ENCODE measurements around the gene CCDC106.

Gene CCDC106

GRCh38 chr19:55684946-55685681 is 37.1 kb downstream of the CCDC106 start:
- no peak for DNase-seq (ENCODE audit: low read depth)

- DNase-seq (ENCODE audit: low read depth), result no peak
These were observed 37.8 kb downstream of the CCDC106 start for GRCh38 chr19:55685776-55686175.

GRCh38 chr19:55686311-55687050 is 38.5 kb downstream of the CCDC106 start:
- no peak for DNase-seq (ENCODE audit: low read depth)

- DNase-seq (ENCODE audit: low read depth), result no peak
These were observed 39.5 kb downstream of the CCDC106 start for GRCh38 chr19:55687281-55688201.

GRCh38 chr19:55688422-55689218 is 40.6 kb downstream of the CCDC106 start:
- DNase-seq (ENCODE audit: low read depth), result no peak

GRCh38 chr19:55689411-55690108 is 41.5 kb downstream of the CCDC106 start:
- no peak for DNase-seq (ENCODE audit: low read depth)

- no peak for DNase-seq (ENCODE audit: low read depth)
These were observed 42.2 kb downstream of the CCDC106 start for GRCh38 chr19:55690109-55690768.

- DNase-seq (ENCODE audit: low read depth), result no peak
These were observed 42.9 kb downstream of the CCDC106 start for GRCh38 chr19:55690769-55691545.

- no peak for DNase-seq (ENCODE audit: low read depth)
These were observed 43.8 kb downstream of the CCDC106 start for GRCh38 chr19:55691561-55692481.

- no peak for DNase-seq (ENCODE audit: low read depth)
These were observed 44.7 kb downstream of the CCDC106 start for GRCh38 chr19:55692681-55693081.

- DNase-seq (ENCODE audit: low read depth), result no peak
These were observed 45.4 kb downstream of the CCDC106 start for GRCh38 chr19:55693336-55693974.

GRCh38 chr19:55694241-55694655 is 46.2 kb downstream of the CCDC106 start:
- DNase-seq (ENCODE audit: low read depth), result no peak

GRCh38 chr19:55694656-55695491 is 46.9 kb downstream of the CCDC106 start:
- DNase-seq (ENCODE audit: low read depth), result no peak

- no peak for DNase-seq (ENCODE audit: low read depth)
These were observed 47.7 kb downstream of the CCDC106 start for GRCh38 chr19:55695511-55696290.

- no peak for DNase-seq (ENCODE audit: low read depth)
These were observed 48.5 kb downstream of the CCDC106 start for GRCh38 chr19:55696301-55697068.

- DNase-seq (ENCODE audit: low read depth), result no peak
These were observed 49.0 kb downstream of the CCDC106 start for GRCh38 chr19:55697069-55697440.
